SK-N-MC (cell line): ENCODE data around the gene G0S2.

Experiments used
- EZH2 ChIP-seq: fragments of 200-600 bp; sonication (generic); IDR thresholded peaks from one replicate; pipeline ENCODE4 v1.6.1; 2017; ENCODE audit warnings: antibody characterized with exemption
- POLR2AphosphoS5 ChIP-seq: IDR thresholded peaks from 2 replicates; pipeline ENCODE4 v1.6.1; 2012; ENCODE audit warnings: mild to moderate bottlenecking, low read depth, low read length, borderline replicate concordance

DNA sequence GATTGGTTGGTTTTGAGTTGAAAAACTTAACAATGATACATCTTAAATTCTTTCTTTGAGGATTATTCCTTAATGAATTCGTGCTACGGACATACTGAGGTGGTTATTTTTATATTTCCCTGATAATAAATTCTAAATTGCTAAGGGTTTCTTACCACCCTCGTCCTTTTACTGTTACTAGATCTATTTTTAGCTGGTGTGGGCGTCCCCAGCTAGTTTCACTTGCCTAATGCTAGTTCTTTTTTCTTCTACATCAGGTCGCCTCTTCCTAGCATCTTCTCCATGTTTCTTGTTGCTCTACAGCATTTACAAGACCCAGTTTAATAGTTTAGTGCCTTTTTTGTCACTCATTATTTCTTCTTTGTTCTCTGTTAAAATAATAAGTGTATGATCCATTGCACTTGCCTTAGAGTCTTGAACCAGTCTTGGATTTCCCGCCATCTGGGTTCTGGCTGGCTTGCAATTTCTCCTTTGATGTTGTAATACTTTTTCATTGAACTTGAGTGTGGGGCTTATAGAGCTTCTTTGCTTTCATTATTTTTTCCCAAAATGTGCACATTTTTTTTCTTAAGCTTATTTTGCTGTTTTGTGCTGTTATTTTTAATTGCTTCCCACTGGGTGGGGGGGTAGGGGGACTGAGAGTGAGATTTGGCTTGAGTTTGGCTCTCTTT, 28.8 kb downstream of the G0S2 start:
- no peak for TF ChIP-seq EZH2
- TF ChIP-seq POLR2AphosphoS5, result no peak
